HEK293T (cell line): Measurements from ENCODE around the gene ANKS1A.

Experiments
- ARNT ChIP-seq: fragments of 450-650 bp; IDR thresholded peaks from 2 replicates; pipeline ENCODE4 v1.6.1; 2017; ENCODE audit warnings: mild to moderate bottlenecking
- BHLHE40 ChIP-seq: fragments of 450-650 bp; IDR thresholded peaks from 2 replicates; pipeline ENCODE4 v1.6.1; 2016; ENCODE audit warnings: mild to moderate bottlenecking, moderate library complexity, borderline replicate concordance
- FOXA1 ChIP-seq: fragments of 450-650 bp; IDR thresholded peaks from 2 replicates; pipeline ENCODE4 v1.6.1; 2016; ENCODE audit warnings: mild to moderate bottlenecking
- FOXK2 ChIP-seq: fragments of 450-650 bp; IDR thresholded peaks from 2 replicates; pipeline ENCODE4 v1.6.1; 2016; ENCODE audit warnings: mild to moderate bottlenecking
- FOXM1 ChIP-seq: fragments of 450-650 bp; IDR thresholded peaks from 2 replicates; pipeline ENCODE4 v1.6.1; 2017; ENCODE audit warnings: mild to moderate bottlenecking, borderline replicate concordance
- LEF1 ChIP-seq: fragments of 450-650 bp; IDR thresholded peaks from 2 replicates; pipeline ENCODE4 v1.6.1; 2017; ENCODE audit warnings: mild to moderate bottlenecking, borderline replicate concordance
- SP1 ChIP-seq: fragments of 450-650 bp; IDR thresholded peaks from 2 replicates; pipeline ENCODE4 v1.6.1; 2017
- SUZ12 ChIP-seq: fragments of 450-650 bp; IDR thresholded peaks from 2 replicates; pipeline ENCODE4 v1.6.1; 2016; ENCODE audit warnings: mild to moderate bottlenecking
- TARDBP ChIP-seq: fragments of 450-650 bp; IDR thresholded peaks from 2 replicates; pipeline ENCODE4 v1.6.1; 2016
- ZNF384 ChIP-seq: fragments of 450-650 bp; IDR thresholded peaks from 2 replicates; pipeline ENCODE4 v1.6.1; 2016
- TF ChIP-seq, protein P1 (sequence below): fragments of 450-650 bp; IDR thresholded peaks from 2 replicates; pipeline ENCODE4 v1.6.1; 2016

DNA sequence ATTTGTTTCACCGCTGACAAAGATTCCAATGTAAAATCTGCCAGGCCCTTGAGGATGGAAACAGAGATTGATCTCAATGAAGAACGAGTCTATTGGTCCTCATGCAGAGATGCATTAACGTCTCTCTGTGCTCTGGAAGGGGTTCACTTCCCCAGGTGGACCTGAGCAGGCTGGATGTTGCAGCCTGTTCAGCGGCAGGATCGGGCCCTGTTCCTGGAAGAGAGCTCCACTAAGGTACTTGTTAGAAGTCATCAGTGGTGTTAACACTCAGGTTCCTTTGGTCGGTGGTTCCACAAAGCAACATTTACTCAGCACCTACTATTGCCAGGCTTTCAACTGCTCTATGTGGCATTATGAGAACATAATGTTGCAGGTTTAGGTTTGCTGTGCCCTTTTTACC is 144.6 kb downstream of the ANKS1A start:
- TF ChIP-seq ARNT, result no peak
- no peak for TF ChIP-seq SP1
- no peak for TF ChIP-seq LEF1
- no peak for TF ChIP-seq BHLHE40
- no peak for TF ChIP-seq FOXK2
- TF ChIP-seq, protein P1, sequence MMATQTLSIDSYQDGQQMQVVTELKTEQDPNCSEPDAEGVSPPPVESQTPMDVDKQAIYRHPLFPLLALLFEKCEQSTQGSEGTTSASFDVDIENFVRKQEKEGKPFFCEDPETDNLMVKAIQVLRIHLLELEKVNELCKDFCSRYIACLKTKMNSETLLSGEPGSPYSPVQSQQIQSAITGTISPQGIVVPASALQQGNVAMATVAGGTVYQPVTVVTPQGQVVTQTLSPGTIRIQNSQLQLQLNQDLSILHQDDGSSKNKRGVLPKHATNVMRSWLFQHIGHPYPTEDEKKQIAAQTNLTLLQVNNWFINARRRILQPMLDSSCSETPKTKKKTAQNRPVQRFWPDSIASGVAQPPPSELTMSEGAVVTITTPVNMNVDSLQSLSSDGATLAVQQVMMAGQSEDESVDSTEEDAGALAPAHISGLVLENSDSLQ, result no peak
- TF ChIP-seq ZNF384, result no peak
- TF ChIP-seq TARDBP, result no peak
- no peak for TF ChIP-seq FOXA1
- no peak for TF ChIP-seq FOXM1
- no peak for TF ChIP-seq SUZ12
